CD4-positive, alpha-beta memory T cell (primary cell): Measurements from ENCODE around the gene KIFBP. TPM values are rescaled to one million over a fixed set of nuclear protein-coding genes. Genes with fewer than 3 reads are reported as not detected.
"Not testable (repeated sequence)": the region's sequence is repeated elsewhere in the genome, so short reads cannot be mapped to it uniquely, and the experiment has no call there.

Experiments
- CTCF ChIA-PET: fragments of 350-600 bp; sonication (Branson Sonifier 250); formaldehyde crosslinking; loops from one replicate; lab custom pipeline; 2021; ENCODE audit warnings: inconsistent platforms; ENCODE audit not compliant: partially characterized antibody; lab: Charles Lee
- POLR2A ChIA-PET: fragments of 350-600 bp; sonication (Branson Sonifier 250); formaldehyde crosslinking; loops from one replicate; lab custom pipeline; 2021; ENCODE audit not compliant: partially characterized antibody; lab: Charles Lee
- DNase-seq, 5 donors: peaks; one replicate each; pipeline versions ENCODE4 v3.0.0 to v3.0.0-alpha.2; 2020 to 2022; ENCODE audit warnings: mixed read lengths in 1 of 5
- H3K27ac ChIP-seq: one replicate; pipeline ENCODE4 v1.7.0; 2013; ENCODE audit warnings: low read depth, low read length
- H3K27me3 ChIP-seq: 2 replicates; pipeline ENCODE4 v1.7.0; 2013; ENCODE audit warnings: mild to moderate bottlenecking, low read length, moderate library complexity; ENCODE audit not compliant: insufficient read depth
- H3K36me3 ChIP-seq: 2 replicates; pipeline ENCODE4 v1.7.0; 2013; ENCODE audit warnings: mild to moderate bottlenecking, low read length, moderate library complexity; ENCODE audit not compliant: insufficient read depth
- H3K4me1 ChIP-seq: 2 replicates; pipeline ENCODE4 v1.7.0; 2013; ENCODE audit warnings: mild to moderate bottlenecking, low read length, moderate library complexity; ENCODE audit not compliant: insufficient read depth
- H3K4me3 ChIP-seq, 2 donors: one replicate each; pipeline ENCODE4 v1.7.0; 2013; ENCODE audit warnings: low read length in 2 of 2, mild to moderate bottlenecking in 1 of 2
- H3K9me3 ChIP-seq, 2 donors: one replicate each; pipeline ENCODE4 v1.7.0; 2013; ENCODE audit warnings: low read length in 2 of 2, control low read depth in 1 of 2; ENCODE audit not compliant: control insufficient read depth in 1 of 2
- H3K27ac Mint-ChIP-seq, 7 donors: one replicate each; pipeline ENCODE4 v1.8.0; 2020 to 2021; ENCODE audit warnings: mixed read lengths in 7 of 7, mild to moderate bottlenecking in 6 of 7, inconsistent platforms in 3 of 7, moderate library complexity in 3 of 7
- H3K27me3 Mint-ChIP-seq, 2 donors: one replicate each; pipeline ENCODE4 v1.8.0; 2020 to 2021; ENCODE audit warnings: mixed read lengths in 2 of 2
- H3K36me3 Mint-ChIP-seq, 2 donors: one replicate each; pipeline ENCODE4 v1.8.0; 2020 to 2021; ENCODE audit warnings: mixed read lengths in 2 of 2, inconsistent platforms in 1 of 2, mild to moderate bottlenecking in 1 of 2
- H3K4me1 Mint-ChIP-seq, 4 donors: one replicate each; pipeline ENCODE4 v1.8.0; 2020 to 2021; ENCODE audit warnings: mixed read lengths in 4 of 4, mild to moderate bottlenecking in 1 of 4
- H3K4me3 Mint-ChIP-seq, 8 donors: one replicate each; pipeline ENCODE4 v1.8.0; 2020 to 2021; ENCODE audit warnings: mixed read lengths in 8 of 8, mild to moderate bottlenecking in 7 of 8, moderate library complexity in 6 of 8, inconsistent platforms in 3 of 8
- H3K9me3 Mint-ChIP-seq, 8 donors: one replicate each; pipeline ENCODE4 v1.8.0; 2020 to 2021; ENCODE audit warnings: mixed read lengths in 8 of 8, mild to moderate bottlenecking in 5 of 8, inconsistent platforms in 3 of 8, moderate library complexity in 1 of 8
- intact Hi-C: fragments of 100-400 bp; cut with micrococcal nuclease; formaldehyde crosslinking; loops from one replicate; pipeline ENCODE4 v1.15.1; 2023
- polyA plus RNA-seq, 2 donors: library from polyadenylated mRNA; unstranded; fragments of 300-500 nt; fragmentation: Illumina TruSeq; gene quantifications; one replicate each; pipeline ENCODE4 v1.2.3, GENCODE V29; 2021
- total RNA-seq, 2 experiments: library from RNA; stranded (reverse); gene quantifications; one replicate each; pipeline ENCODE4 v1.2.3, GENCODE V29; 2021

Gene KIFBP
- total and polyA plus RNA-seq, 4 experiments from 2014 or later = 2.7 to 18.5 (median 13.0) TPM

DNA sequence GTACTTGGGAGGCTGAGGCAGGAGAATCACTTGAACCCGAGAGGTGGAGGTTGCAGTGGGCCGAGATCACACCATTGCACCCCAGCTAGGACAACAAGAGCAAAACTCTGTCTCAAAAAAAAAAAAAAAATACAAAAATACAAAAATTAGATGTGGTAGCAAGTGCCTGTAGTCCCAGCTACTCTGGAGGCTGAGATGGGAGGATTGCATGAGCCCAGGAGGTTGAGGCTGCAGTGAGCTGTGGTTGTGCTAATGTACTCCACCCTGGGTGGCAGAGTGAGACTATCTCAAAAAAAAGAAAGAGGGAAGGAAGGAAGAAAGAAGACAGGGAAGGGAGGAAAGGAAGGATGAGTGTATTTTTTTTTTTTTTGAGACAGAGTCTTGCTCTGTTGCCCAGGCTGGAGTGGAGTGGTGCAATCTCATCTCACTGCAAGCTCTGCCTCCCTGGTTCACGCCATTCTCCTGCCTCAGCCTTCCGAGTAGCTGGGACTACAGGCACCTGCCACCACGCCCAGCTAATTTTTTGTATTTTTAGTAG, 12.6 kb upstream of the KIFBP start:
- H3K9me3 Mint-ChIP-seq, DNase-seq, H3K4me3 ChIP-seq, intact Hi-C loops, H3K4me1 Mint-ChIP-seq, H3K27ac ChIP-seq, POLR2A ChIA-PET, CTCF ChIA-PET, H3K27me3 Mint-ChIP-seq, H3K4me1 ChIP-seq, H3K9me3 ChIP-seq, H3K27me3 ChIP-seq: not testable (repeated sequence)
- Mint-ChIP-seq H3K27ac (peak overlapping the region in 3 of 7 donors; percentile 16 to 67 (median 24)), H3K36me3 (peaks cover 61 to 84% of the 10 kb centered on the region in 2 donors), H3K4me3 (peak overlapping the region in 1 of 8 donors; percentile 8)
- H3K36me3 ChIP-seq = peaks cover 81% of the 10 kb centered on the region

DNA sequence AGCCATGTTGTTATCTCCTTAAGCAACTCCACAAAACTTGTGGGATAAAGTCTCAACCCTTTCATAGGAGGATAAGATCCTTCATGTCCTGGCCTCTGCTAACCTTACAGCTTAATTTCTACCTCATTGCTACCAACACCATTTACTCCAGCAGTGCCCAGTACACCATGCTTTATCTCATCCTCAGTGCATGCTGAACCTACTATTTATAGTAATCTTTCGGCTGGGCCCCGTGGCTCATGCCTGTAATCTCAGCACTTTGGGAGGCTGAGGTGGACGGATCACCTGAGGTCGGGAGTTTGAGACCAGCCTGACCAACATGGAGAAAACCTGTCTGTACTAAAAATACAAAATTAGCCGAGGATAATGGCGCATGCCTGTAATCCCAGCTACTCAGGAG, 8.9 kb upstream of the KIFBP start:
- H3K9me3 Mint-ChIP-seq, H3K9me3 ChIP-seq, intact Hi-C loops, POLR2A ChIA-PET, H3K4me3 Mint-ChIP-seq, DNase-seq, H3K27me3 ChIP-seq, H3K4me1 Mint-ChIP-seq, H3K4me1 ChIP-seq, H3K4me3 ChIP-seq, H3K27me3 Mint-ChIP-seq, H3K27ac Mint-ChIP-seq, H3K27ac ChIP-seq: not testable (repeated sequence)
- peaks cover 66% of the 10 kb centered on the region for H3K36me3 ChIP-seq
- CTCF ChIA-PET = interaction anchor here (1.0 to 2.2 kb wide), 4 partner anchors 16 to 413 kb away, joined by 3 to 5 read pairs (median 4); no protein-coding TSS in a partner anchor
- peaks cover 42 to 84% of the 10 kb centered on the region in 2 donors for H3K36me3 Mint-ChIP-seq

DNA sequence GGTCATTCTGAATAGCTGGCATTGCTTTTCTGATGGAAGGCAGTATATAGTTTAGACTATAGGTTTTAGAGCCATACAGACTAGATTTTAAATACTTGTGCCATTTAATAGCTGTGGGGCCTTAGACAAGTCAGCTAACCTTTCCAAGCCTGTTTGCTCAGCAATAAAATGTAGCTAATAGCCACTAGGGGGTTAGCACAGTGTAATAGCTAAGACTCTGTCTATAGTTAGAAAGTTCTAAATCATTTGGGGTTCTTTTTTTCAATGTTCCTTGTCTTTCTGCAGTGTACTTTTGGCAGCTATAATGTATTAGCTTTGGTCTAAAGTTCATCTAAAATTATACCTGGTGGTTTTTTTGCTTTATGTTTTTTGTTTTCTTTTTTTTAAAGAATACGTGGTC, 7.5 kb upstream of the KIFBP start:
- no peaks in the 10 kb centered on the region for H3K27me3 ChIP-seq
- no peak overlapping the region for H3K4me3 Mint-ChIP-seq
- peak overlapping the region in 1 of 7 donors; percentile 13 for H3K27ac Mint-ChIP-seq
- peaks cover 57% of the 10 kb centered on the region for H3K36me3 ChIP-seq
- H3K4me3 ChIP-seq = no peak overlapping the region
- H3K36me3 Mint-ChIP-seq = peaks cover 34 to 79% of the 10 kb centered on the region in 2 donors
- no peaks in the 10 kb centered on the region for H3K4me1 ChIP-seq
- intact Hi-C loops = no loop called here
- H3K27me3 Mint-ChIP-seq = no peaks in the 10 kb centered on the region
- CTCF ChIA-PET = interaction anchor here (0.9 to 2.2 kb wide), 5 partner anchors 11 to 113 kb away, joined by 3 to 9 read pairs (median 5); partner anchors contain the start of gene DDX21
- DNase-seq = no peak
- no peak overlapping the region for H3K27ac ChIP-seq
- POLR2A ChIA-PET = interaction anchor here (1.2 kb wide), 1 partner anchor 11 kb away, joined by 4 read pairs; no protein-coding TSS in a partner anchor
- no peaks in the 10 kb centered on the region for H3K9me3 ChIP-seq
- no peaks in the 10 kb centered on the region for H3K4me1 Mint-ChIP-seq
- no peaks in the 10 kb centered on the region for H3K9me3 Mint-ChIP-seq

GRCh38 chr10:68982389-68982788, 6.2 kb upstream of the KIFBP start:
- POLR2A ChIA-PET = no interaction called here

DNA sequence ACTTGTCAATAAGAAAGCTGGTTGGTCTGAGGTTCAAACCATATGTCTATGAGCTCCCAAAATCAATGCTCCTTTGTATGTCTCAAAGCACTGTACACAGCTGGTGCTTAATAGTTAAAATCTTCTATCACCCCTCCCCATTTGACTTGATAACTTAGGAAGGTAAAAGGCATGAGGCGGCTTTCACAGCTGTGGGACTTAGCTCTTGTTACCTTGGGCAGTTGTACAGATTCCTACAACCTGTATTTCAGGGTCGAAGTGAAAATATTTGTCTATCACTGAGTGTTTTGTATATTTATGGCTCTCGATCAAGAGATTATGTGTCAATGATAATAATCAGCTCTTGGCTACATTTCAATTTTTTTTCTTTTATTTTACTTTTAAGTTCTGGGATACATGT, 992 bp upstream of the KIFBP start:
- CTCF ChIA-PET = interaction anchor here (1.0 to 4.4 kb wide), 9 partner anchors 10 to 405 kb away, joined by 3 to 27 read pairs (median 3); partner anchors contain the start of gene DDX21
- Histone ChIP-seq H3K4me1 (peaks cover 40% of the 10 kb centered on the region), H3K36me3 (peaks cover 6% of the 10 kb centered on the region), H3K9me3 (no peaks in the 10 kb centered on the region), H3K27me3 (no peaks in the 10 kb centered on the region), H3K4me3 (peak overlapping the region in 1 of 2 donors; percentile 99), H3K27ac (no peak overlapping the region)
- intact Hi-C loops = loop anchor here (1.0 kb wide), 3 partner anchors 32 to 193 kb away; partner anchors contain the start of gene SUPV3L1
- peaks cover 6 to 34% of the 10 kb centered on the region in 2 donors for H3K36me3 Mint-ChIP-seq
- DNase-seq = no peak
- peaks cover 29 to 53% (median 43%) of the 10 kb centered on the region in 4 donors for H3K4me1 Mint-ChIP-seq
- peak overlapping the region; percentile 92 to 100 (median 99) for H3K4me3 Mint-ChIP-seq
- H3K27ac Mint-ChIP-seq = peak overlapping the region in 4 of 7 donors; percentile 57 to 99 (median 90)
- POLR2A ChIA-PET = interaction anchor here (0.6 to 4.1 kb wide), 11 partner anchors 10 to 330 kb away, joined by 3 to 25 read pairs (median 4); partner anchors contain the start of genes DDX21, SRGN and SUPV3L1
- peaks cover 0 to 4% (median 0%) of the 10 kb centered on the region in 8 donors for H3K9me3 Mint-ChIP-seq
- H3K27me3 Mint-ChIP-seq = no peaks in the 10 kb centered on the region

More at GRCh38 chr10:68982389-68982788, 6.2 kb upstream of the KIFBP start:
- no peak overlapping the region for H3K4me3 ChIP-seq
- Mint-ChIP-seq H3K4me1 (peaks cover 2 to 5% (median 3%) of the 10 kb centered on the region in 4 donors), H3K27ac (peak overlapping the region in 5 of 7 donors; percentile 42 to 68 (median 53)), H3K9me3 (no peaks in the 10 kb centered on the region), H3K27me3 (no peaks in the 10 kb centered on the region), H3K4me3 (no peak overlapping the region), H3K36me3 (peaks cover 29 to 73% of the 10 kb centered on the region in 2 donors)
- CTCF ChIA-PET = no interaction called here
- no peaks in the 10 kb centered on the region for H3K9me3 ChIP-seq
- no peak overlapping the region for H3K27ac ChIP-seq
- no peak for DNase-seq
- intact Hi-C loops = no loop called here
- no peaks in the 10 kb centered on the region for H3K4me1 ChIP-seq
- no peaks in the 10 kb centered on the region for H3K27me3 ChIP-seq
- H3K36me3 ChIP-seq = peaks cover 49% of the 10 kb centered on the region

DNA sequence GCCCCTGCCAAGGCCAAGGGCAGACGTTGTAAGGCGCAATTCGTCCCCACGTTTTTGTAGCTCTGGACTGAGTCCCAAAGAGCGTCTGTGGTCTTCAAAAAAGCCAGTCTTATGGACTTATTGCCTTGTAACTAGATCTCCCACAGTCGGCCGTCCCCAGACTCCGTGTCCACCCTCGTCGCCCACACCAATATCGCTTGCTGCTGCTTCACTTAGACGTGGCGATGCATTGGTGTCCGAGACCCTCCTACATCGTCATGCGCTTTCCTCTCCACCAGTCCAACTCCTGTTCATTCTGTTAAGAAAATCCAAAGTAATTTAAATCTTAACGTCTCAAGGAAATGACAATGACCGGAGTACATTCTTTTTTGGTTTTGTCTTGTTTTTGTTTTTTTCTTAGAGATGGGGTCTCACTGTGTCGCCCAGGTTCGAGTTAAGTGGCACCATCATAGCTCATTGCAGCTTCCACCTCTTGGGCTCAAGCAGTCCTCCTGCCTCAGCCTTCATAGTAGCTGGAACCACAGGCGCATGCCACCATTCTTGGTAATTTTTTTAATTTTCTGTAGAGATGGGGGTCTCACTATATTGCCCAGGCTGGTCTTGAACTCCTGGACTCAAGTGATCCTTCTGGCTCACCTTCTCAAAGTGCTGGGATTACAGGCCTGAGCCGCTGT, 851 bp downstream of the KIFBP start:
- peak overlapping the region; percentile 71 for H3K27ac ChIP-seq
- H3K36me3 ChIP-seq = no peaks in the 10 kb centered on the region
- H3K4me3 ChIP-seq = peak overlapping the region; percentile 79 to 99
- Mint-ChIP-seq H3K27me3 (no peaks in the 10 kb centered on the region), H3K9me3 (peaks cover 0 to 4% (median 0%) of the 10 kb centered on the region in 8 donors), H3K4me3 (peak overlapping the region; percentile 92 to 100 (median 99)), H3K4me1 (peaks cover 39 to 68% (median 56%) of the 10 kb centered on the region in 4 donors), H3K27ac (peak overlapping the region; percentile 86 to 99 (median 98)), H3K36me3 (peaks cover 0 to 16% of the 10 kb centered on the region in 2 donors)
- ChIA-PET POLR2A (interaction anchor here (0.7 to 4.1 kb wide), 10 partner anchors 11 to 389 kb away, joined by 3 to 25 read pairs (median 4); partner anchors contain the start of genes DDX21, DDX50, SRGN and VPS26A), CTCF (interaction anchor here (0.8 to 4.4 kb wide), 4 partner anchors 16 to 104 kb away, joined by 3 to 27 read pairs (median 8); partner anchors contain the start of gene DDX21)
- no peaks in the 10 kb centered on the region for H3K9me3 ChIP-seq
- H3K4me1 ChIP-seq = peaks cover 56% of the 10 kb centered on the region
- no peaks in the 10 kb centered on the region for H3K27me3 ChIP-seq
- DNase-seq = no peak
- intact Hi-C loops = no loop called here
